GM12892 (cell line): ENCODE results near the gene IFI44L.

ENCODE experiments used
- POLR2A ChIP-seq: IDR thresholded peaks from 2 replicates; pipeline ENCODE4 v1.6.1; 2011; ENCODE audit warnings: low read depth, low read length, control low read depth
- TAF1 ChIP-seq: IDR thresholded peaks from 2 replicates; pipeline ENCODE4 v1.6.1; 2011; ENCODE audit warnings: low read depth, mild to moderate bottlenecking, control low read depth, low read length, borderline replicate concordance

DNA sequence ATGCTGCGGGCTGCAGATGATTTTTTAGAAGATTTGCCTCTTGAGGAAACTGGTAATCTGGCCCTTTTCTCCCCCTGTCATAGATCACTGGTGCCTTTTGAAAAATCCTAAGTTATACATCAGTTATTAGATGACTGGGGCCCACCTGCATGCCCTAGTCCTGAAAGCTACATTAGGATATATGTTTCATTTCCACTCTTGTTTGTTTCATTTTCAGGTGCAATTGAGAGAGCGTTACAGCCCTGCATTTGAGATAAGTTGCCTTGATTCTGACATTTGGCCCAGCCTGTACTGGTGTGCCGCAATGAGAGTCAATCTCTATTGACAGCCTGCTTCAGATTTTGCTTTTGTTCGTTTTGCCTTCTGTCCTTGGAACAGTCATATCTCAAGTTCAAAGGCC, 21.3 kb downstream of the IFI44L start:
- no peak for TF ChIP-seq POLR2A
- no peak for TF ChIP-seq TAF1
